NCI-H1694 (cell line): ENCODE results near the gene RAD51B.
"Not testable (repeated sequence)": the region's sequence is repeated elsewhere in the genome, so short reads cannot be mapped to it uniquely, and the experiment has no call there.

ENCODE experiments used
- DNase-seq: peaks from one replicate; lab custom pipeline; 2025; lab: John Stamatoyannopoulos, UW

Gene RAD51B

DNA sequence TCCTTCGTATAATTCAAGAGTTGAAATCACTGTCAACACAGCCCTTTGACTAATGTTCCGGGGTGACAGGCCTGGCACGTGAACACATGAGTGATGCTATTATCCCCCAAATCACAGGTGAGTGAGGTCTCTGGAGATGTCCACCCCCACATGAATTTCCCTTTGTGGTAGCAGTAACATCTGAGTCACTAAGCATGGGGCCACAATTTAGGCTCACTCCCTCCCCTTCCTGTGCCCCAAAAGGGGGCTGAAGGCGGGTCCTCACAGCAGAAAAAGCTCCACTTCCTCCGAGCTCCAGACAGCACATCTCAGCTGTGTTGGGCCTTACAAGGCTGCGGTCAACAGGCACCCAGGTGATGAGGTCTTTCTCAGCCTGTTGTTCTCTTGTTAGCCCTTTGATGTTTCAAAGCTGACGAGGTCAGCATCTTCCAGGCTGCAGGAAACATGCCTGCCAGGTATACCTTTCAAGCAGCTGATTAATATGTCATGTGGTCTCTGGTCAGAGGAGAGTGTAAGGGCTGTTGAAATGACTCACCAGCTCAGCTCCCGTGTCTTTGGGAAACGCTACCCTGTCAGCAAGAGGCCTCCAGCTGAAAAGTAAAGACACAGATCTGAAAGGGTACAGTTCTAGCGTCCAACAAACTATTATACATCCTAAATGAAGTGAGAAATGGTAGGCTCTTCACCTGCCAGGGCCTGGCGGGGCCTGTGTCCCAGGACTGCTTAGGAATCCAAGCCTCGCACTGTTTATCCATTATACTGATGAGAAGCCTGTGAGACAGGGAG lies 866.0 kb downstream of the RAD51B start:
- DNase-seq = no peak

DNA sequence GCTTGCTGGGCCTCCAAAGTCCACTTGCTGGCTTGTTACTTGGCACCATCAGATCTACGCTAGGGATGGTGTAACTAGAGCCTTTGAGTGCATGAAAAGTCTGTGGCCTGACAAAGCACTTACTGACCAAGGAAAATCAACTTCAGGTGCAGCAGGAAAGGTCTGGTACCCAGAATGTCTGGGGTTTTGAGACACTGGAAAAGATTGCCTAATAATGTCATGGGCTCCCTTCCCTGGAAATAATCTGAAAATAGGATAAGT lies 866.6 kb downstream of the RAD51B start:
- no peak for DNase-seq

GRCh38 chr14:68686724-68687123 lies 867.1 kb downstream of the RAD51B start:
- no peak for DNase-seq

- no peak for DNase-seq
Measured at GRCh38 chr14:68687746-68688145, 868.2 kb downstream of the RAD51B start.

GRCh38 chr14:68688872-68689371 lies 869.3 kb downstream of the RAD51B start:
- DNase-seq = no peak

DNA sequence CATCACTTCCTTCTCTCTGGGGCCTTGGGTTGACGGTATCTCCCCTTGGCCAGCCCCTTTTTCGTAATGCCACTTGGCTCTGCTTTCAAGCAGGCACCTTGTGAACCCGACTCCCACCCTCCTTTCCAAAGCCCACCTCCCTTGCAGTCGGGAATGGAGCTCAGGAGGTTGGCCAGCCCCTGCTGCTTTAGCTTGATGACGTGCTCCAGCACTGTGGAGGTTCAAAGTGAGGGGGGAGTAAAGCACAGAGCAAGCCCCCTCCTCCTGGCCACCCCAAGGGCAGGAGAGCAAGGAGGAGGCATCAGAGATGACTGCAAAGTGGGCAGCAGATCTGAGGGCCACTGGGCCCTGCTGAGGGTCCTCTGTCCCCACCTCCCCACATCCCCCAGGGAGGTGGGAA lies 869.9 kb downstream of the RAD51B start:
- DNase-seq = no peak

DNA sequence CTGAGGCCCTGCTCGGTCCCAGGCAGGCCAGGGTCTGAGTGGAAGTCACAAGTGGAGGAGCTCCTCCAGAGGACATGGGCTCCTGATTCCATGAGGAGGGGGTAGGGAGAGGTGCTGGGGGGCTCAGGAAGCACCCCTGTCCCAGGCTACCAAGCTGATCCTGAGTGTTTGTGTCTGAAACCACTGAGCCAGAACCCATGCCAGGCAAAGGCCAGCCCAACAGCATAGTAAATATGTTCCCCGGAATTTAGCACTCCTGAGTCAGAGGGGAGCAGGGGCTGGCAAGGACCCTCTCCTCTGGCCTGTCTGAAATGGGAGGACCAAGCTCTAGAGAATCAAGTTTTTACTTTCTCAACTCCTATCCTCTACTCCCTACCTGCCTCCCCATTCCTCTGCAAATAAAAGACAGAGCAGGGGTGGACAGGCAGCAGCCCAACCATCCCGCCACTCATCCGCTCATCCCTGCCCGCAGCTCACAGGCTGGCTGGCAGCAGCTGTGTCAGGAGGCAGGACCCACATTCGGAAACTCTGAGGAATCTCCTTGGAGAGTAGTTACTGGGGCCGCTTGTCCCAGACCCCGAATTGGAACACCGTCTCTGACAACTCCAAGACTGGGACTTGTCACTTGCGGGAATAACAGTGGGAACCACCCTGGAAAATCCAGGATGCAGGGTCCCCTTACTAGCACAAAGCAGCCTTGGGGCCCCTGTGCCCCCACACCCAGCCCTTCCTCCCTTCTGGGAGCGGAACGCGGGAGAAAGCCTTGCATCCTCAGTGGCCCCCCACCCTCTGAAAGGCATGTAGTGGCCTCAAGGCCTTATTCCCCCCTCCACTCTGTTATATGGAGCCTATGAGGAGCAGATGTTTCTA lies 870.7 kb downstream of the RAD51B start:
- no peak for DNase-seq

GRCh38 chr14:68691031-68691791 lies 871.6 kb downstream of the RAD51B start:
- no peak for DNase-seq

DNA sequence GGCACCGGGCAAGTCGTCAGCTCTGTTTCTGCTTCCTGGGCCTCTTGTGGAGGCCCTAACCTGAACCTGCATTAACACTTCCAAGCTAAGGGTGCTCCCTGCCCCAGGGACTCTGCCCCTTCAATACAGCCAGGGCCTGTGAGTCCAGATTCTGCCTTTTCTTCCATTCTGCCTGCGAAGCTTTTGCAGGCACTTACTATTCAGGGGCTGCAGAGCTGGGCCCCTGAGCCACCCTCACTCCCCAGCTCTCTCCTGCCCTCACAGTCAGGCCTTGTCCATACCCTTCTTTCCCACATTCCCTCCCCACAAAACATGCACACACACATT lies 872.2 kb downstream of the RAD51B start:
- DNase-seq = no peak

- DNase-seq = no peak
Measured at GRCh38 chr14:68692216-68692615, 872.6 kb downstream of the RAD51B start.

DNA sequence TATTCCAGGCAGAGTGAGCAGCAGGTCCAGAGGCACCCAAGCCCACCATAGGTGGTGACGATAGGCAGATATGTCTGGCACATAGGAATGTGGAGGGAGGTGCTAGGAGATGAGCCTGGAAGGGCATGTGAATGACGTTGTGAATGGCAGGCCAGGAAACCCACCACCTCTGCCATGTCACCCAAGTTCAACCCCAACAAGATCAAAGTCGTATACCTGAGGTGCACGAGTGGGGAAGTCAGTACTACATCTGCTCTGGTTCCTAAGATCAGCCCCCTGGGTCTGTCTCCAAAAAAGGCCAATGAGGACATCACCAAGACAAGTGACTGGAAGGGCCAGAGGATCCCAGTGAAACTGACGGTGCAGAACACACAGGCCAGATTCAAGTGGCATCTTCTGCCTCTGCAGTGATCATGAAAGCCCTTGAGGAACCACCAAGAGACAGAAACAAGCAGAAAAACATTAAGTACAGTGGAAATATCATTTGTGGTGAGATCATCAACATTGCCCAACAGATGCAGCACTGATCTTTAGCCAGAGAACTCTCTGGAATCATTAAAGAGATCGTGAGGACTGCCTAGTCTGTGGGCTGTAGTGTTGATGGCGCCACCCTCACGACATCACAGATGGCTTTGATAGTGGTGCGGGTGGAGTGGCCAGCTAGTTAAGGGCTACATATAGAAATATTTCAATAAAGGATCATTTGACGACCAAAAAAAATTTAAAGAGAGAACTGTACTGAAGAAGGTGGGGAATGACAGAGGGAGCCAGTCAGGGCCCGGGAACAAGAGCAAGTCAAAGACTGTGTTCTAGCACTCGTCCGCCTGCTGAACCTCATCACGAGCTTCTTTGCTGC lies 873.6 kb downstream of the RAD51B start:
- no peak for DNase-seq

GRCh38 chr14:68693926-68694325 lies 874.3 kb downstream of the RAD51B start:
- DNase-seq = no peak

DNA sequence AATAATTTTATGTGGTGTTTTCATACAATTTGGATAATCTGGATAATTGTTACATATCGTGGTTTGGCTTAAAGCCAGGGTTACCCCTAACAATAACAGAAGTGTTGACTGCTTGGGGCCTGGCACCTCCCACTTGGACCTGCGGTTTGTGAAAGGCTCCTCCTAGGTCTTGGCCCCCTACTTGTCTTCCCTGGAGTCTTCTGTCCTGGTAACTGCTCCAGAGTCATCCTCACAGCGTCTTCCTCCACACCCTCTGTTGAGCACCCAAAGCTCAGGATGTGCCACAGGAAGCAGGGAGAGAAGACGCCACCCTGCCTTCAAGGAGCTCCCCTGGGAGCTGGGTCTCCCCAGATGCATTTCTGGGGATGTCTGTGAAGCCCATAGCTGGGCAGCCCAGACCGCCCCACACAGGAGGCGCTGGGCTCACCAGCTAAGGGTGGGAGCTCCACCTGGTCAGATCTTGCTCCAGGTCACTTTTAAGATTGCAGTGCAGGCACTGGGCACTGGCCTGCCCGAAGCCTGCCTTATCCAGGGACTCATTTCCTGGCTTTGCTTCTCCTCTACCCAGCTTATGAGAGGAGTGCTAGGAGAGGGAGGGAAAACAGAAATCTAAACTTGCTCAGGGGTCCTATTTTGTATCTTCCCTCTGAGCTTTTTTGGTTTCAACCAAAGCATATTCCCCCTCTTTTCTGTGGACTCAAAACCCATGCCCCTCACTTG lies 875.1 kb downstream of the RAD51B start:
- no peak for DNase-seq

GRCh38 chr14:68695326-68695768 lies 875.8 kb downstream of the RAD51B start:
- DNase-seq = no peak

GRCh38 chr14:68695856-68696255 lies 876.3 kb downstream of the RAD51B start:
- no peak for DNase-seq

DNA sequence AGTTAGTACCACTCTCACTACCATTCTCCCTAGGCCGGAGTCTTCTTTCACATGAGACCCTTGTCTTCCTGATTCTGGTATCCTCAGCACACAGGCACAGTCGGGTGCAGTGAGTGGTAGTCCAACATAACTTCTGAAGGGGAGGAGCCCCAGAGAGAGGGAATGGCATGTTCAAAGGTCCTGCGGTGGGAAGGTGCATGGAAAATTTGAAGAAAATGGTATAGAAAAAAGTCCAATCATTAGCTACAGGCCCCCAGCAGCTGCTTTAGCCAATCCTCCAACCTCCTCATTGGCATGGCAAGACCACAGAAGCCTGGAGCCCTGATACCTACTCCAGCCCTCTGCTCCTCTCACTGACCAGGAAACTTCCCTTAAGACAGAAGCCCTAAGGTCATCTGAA lies 876.7 kb downstream of the RAD51B start:
- DNase-seq = no peak

DNA sequence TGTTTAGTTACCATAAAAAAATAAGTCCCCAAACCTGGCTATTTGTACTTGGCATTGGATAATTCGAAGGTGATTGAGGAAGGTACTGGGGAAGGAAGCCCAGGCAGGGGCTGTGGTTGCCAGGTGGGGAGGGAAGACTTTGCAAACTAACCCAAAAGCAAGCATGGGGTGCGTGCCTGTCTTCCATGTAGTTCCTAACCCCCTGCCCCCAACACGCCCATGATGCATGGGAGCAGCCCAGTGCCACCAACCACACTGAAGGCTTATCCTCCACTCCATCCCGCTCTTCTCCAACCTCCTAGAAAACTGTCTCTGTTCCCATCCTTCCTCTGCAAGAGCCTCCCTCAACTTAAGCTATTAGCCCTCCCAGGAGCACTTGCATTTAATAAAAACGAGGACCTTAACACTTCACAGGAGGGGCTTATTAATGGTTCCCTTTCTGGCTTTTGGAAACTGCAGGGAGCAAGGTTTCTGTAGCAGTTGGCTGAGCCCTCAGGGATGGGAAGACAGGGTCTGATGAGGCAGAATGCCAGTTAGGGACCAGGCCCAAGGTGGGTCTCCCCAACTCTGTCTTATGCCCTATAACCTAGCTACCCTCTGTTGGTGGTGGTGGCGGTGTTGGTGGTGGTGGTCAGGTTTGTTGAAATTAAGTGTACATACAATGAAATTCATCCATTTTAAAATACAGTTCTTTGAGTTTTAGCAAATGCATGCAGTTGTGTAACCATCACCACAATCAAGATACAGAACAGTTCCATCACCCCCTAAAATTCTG lies 877.3 kb downstream of the RAD51B start:
- no peak for DNase-seq

DNA sequence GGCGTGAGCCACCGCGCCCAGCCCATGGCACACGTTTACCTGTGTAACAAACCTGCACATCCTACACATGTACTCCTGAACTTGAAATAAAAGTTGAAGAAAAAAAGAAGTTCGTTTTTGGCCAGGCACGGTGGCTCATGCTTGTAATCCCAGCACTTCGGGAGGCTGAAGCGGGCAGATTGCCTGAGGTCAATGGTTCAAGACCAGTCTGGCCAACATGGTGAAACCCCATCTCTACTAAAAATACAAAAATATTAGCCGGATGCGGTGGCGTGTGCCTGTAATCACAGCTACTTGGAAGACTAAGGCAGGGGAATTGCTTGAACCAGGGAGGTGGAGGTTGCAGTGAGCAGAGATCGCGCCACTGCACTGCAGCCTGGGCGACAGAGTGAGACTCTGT lies 879.2 kb downstream of the RAD51B start:
- not testable (repeated sequence) for DNase-seq

DNA sequence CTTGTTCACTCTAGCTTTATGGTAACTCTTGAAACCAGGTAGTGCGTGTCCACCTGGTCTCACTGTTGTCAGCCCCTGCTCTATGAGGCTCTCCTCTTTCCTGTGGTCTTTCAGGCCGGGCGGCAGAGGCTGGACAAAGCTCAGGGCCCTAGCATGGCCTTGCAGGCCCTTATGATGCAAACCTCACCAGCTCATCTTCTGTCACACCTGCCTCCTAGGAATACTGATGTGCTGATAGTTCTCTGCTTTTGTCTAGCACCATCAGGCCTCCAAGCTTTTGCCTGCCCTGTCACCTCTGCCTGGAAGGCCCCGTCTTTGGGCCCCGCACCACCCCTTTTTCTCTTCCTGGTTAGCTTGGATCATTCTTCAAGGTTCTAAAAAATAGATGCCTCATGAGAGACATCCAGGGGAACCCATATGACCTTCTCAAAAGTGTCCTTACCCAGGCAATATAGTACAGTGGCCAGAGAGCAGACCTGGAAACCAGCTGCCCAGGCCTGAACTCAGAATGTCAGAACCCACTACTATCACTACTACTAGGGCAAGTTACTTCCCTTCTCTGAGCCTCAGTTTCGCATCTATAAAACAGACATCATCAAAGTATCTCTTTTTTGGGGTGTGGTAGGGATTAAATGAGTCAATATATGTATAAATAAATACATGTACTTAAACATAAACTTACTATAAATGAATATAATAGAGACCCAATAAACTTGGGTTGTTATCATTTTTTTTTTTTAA lies 881.6 kb downstream of the RAD51B start:
- no peak for DNase-seq

DNA sequence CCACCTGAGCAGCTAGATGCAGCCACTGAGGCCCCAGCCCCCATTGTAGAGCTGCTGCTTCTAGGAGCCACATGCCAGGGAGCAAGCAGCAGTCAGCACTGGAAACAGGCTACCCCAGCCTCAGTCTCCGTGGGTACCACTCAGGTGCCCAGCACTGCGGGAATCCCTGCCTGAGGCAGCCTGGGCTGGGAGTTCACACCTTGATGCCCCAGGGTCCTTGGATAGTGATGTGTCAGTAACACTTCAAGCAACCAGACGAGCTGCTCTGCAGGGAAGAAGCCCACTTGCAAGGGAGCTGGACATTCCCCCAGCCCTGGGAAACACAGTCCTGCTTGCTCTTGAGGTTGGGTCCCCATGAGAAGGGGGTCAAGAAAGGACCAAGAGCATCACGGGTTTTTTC lies 882.6 kb downstream of the RAD51B start:
- DNase-seq = no peak
